ENCODE measurements around the gene NUAK1.
A peak's percentile ranks its signal among the peaks of the same experiment; 100 is the strongest.

NUAK1 gene

GRCh38 chr12:106082216-106083175 lies 56.3 kb downstream of the NUAK1 start:
- peak; percentile 44 for DNase-seq

GRCh38 chr12:106081606-106082005 lies 57.1 kb downstream of the NUAK1 start:
- peak; percentile 93 for DNase-seq

GRCh38 chr12:106080791-106081170 lies 58.0 kb downstream of the NUAK1 start:
- DNase-seq = no peak

GRCh38 chr12:106080041-106080790 lies 58.5 kb downstream of the NUAK1 start:
- DNase-seq = peak; percentile 97

GRCh38 chr12:106079148-106079738 lies 59.5 kb downstream of the NUAK1 start:
- DNase-seq = no peak

- peak; percentile 88 for DNase-seq
Observed at GRCh38 chr12:106078358-106079010, 60.3 kb downstream of the NUAK1 start.

- DNase-seq = peak; percentile 87
Observed at GRCh38 chr12:106074706-106075392, 63.9 kb downstream of the NUAK1 start.

- no peak for DNase-seq
Observed at GRCh38 chr12:106074361-106074705, 64.4 kb downstream of the NUAK1 start.

- no peak for DNase-seq
Observed at GRCh38 chr12:106073179-106073578, 65.6 kb downstream of the NUAK1 start.

GRCh38 chr12:106072751-106073150 lies 66.0 kb downstream of the NUAK1 start:
- no peak for DNase-seq

GRCh38 chr12:106071686-106072085 lies 67.1 kb downstream of the NUAK1 start:
- no peak for DNase-seq

- DNase-seq = no peak
Observed at GRCh38 chr12:106070611-106071010, 68.1 kb downstream of the NUAK1 start.

GRCh38 chr12:106070147-106070546 lies 68.6 kb downstream of the NUAK1 start:
- no peak for DNase-seq

- no peak for DNase-seq
Observed at GRCh38 chr12:106068296-106068695, 70.5 kb downstream of the NUAK1 start.

- no peak for DNase-seq
Observed at GRCh38 chr12:106067606-106068205, 71.0 kb downstream of the NUAK1 start.

- no peak for DNase-seq
Observed at GRCh38 chr12:106066726-106067325, 71.9 kb downstream of the NUAK1 start.

GRCh38 chr12:106066051-106066705 lies 72.6 kb downstream of the NUAK1 start:
- no peak for DNase-seq

GRCh38 chr12:106065506-106065905 lies 73.2 kb downstream of the NUAK1 start:
- DNase-seq = no peak

GRCh38 chr12:106064721-106065021 lies 74.1 kb downstream of the NUAK1 start:
- no peak for DNase-seq

- DNase-seq = no peak
Observed at GRCh38 chr12:106063826-106064720, 74.7 kb downstream of the NUAK1 start.

Data from fibroblast of skin of back (primary cell).